K562 (cell line): ENCODE results near the gene FGF12. TPM values are rescaled to one million over a fixed set of nuclear protein-coding genes. Genes with fewer than 3 reads are reported as not detected.

Experiments
- ATAC-seq: fragments of 200-7000 bp; cut with Tn5 transposase; 3 replicates; pipeline ENCODE4 v1.9.1; 2020; ENCODE audit warnings: moderate library complexity
- BruUV-seq: library from RNA; stranded (reverse); fragments of 400-500 nt; replicated peaks from 2 replicates; lab custom pipeline; 2021; lab: Mats Ljungman, UMichigan
- CTCF ChIA-PET: fragments of 300-600 bp; formaldehyde crosslinking; extraction: SDS; loops from one replicate; lab custom pipeline; 2021; ENCODE audit warnings: low intra/inter-chr PET ratio; lab: Yijun Ruan, JAX
- POLR2A ChIA-PET: fragments of 300-600, 350-650 bp; sonication (Branson Sonifier 250); formaldehyde crosslinking; extraction: SDS; loops from one replicate; lab custom pipeline; 2021; ENCODE audit warnings: antibody characterized with exemption, inconsistent platforms; lab: Yijun Ruan, JAX
- DNase-seq, 4 experiments: peaks; one replicate each; pipeline versions ENCODE4 v3.0.0 to v3.0.0-alpha.2; 2011 to 2018; ENCODE audit warnings: low spot score in 3 of 4, mixed read lengths in 3 of 4; ENCODE audit errors: extremely low read depth in 1 of 4
- FAIRE-seq: peaks from 2 replicates; lab custom pipeline; 2011; peaks lifted over from hg19 to GRCh38; lab: Jason Lieb, UNC
- H2AFZ ChIP-seq: 2 replicates; pipeline ENCODE4 v1.6.0; 2011; ENCODE audit warnings: low read depth, low read length, control low read depth, inconsistent platforms
- H3K27ac ChIP-seq: fragments of 200-600 bp; 3 replicates; pipeline ENCODE4 v1.8.0; 2011; ENCODE audit warnings: low read depth, mild to moderate bottlenecking, control low read depth, inconsistent platforms, low read length, moderate library complexity, mixed read lengths; ENCODE audit errors: extremely low read depth
- H3K27me3 ChIP-seq, 2 experiments: fragments of 300-600 bp in 1 of 2; 2 replicates in 1 of 2; 3 replicates in 1 of 2; pipeline versions ENCODE4 v1.6.0 to v1.8.0; 2011; ENCODE audit warnings: inconsistent platforms in 2 of 2, low read length in 2 of 2, mild to moderate bottlenecking in 1 of 2, mixed read lengths in 1 of 2, moderate library complexity in 1 of 2; ENCODE audit not compliant: control insufficient read depth in 2 of 2, insufficient read depth in 2 of 2
- H3K36me3 ChIP-seq: fragments of 300-600 bp; 3 replicates; pipeline ENCODE4 v1.8.0; 2011; ENCODE audit warnings: mild to moderate bottlenecking, low read length, inconsistent platforms; ENCODE audit not compliant: control insufficient read depth, insufficient read depth
- H3K4me1 ChIP-seq, 2 experiments: fragments of 200-600 bp in 1 of 2; replicated peaks in 1 of 2; 2 replicates in 1 of 2; 3 replicates in 1 of 2; pipeline versions ENCODE4 v1.5.1 to v1.8.0; 2011; ENCODE audit warnings: inconsistent platforms in 2 of 2, low read length in 2 of 2, mild to moderate bottlenecking in 1 of 2, mixed read lengths in 1 of 2, moderate library complexity in 1 of 2; ENCODE audit not compliant: control insufficient read depth in 2 of 2, insufficient read depth in 2 of 2
- H3K4me2 ChIP-seq: 2 replicates; pipeline ENCODE4 v1.6.1; 2011; ENCODE audit warnings: low read length, control low read depth, inconsistent platforms, mixed read lengths; ENCODE audit not compliant: insufficient read depth
- H3K4me3 ChIP-seq: fragments of 200-600 bp; sonication (generic), shearing (Covaris generic); 2 replicates; pipeline ENCODE4 v1.5.1; 2016; ENCODE audit warnings: control low read depth, inconsistent platforms
- H3K79me2 ChIP-seq: fragments of 200-600 bp; 3 replicates; pipeline ENCODE4 v1.8.0; 2011; ENCODE audit warnings: low read length, inconsistent platforms; ENCODE audit not compliant: control insufficient read depth, insufficient read depth
- H3K9ac ChIP-seq, 2 experiments: 2 replicates each; pipeline versions ENCODE4 v1.6.0 to v1.6.1; 2011; ENCODE audit warnings: low read depth in 2 of 2, low read length in 2 of 2, control low read depth in 1 of 2, inconsistent platforms in 1 of 2, mild to moderate bottlenecking in 1 of 2, mixed read lengths in 1 of 2; ENCODE audit not compliant: insufficient read depth in 1 of 2
- H3K9me1 ChIP-seq: one replicate; pipeline ENCODE4 v1.6.0; 2011; ENCODE audit warnings: inconsistent platforms, mild to moderate bottlenecking, low read length, moderate library complexity; ENCODE audit not compliant: control insufficient read depth, insufficient read depth
- H3K9me3 ChIP-seq: replicated peaks from 2 replicates; pipeline ENCODE4 v1.5.1; 2011; ENCODE audit warnings: low read depth, low read length, inconsistent platforms; ENCODE audit not compliant: control insufficient read depth, insufficient read depth
- H4K20me1 ChIP-seq: replicated peaks from 2 replicates; pipeline ENCODE4 v1.6.1; 2011; ENCODE audit warnings: low read length, inconsistent platforms, mixed read lengths; ENCODE audit not compliant: control insufficient read depth, insufficient read depth
- ETS2 ChIP-seq: IDR thresholded peaks from 2 replicates; pipeline ENCODE4 v1.6.1; 2016; ENCODE audit warnings: borderline replicate concordance, missing genetic modification characterization, mild to moderate bottlenecking, moderate library complexity, missing compliant biosample characterization; ENCODE audit not compliant: poor library complexity, severe bottlenecking
- FOXO4 ChIP-seq: fragments of 450-650 bp; formaldehyde crosslinking; IDR thresholded peaks from 2 replicates; pipeline ENCODE4 v1.4.0; 2020; ENCODE audit warnings: mild to moderate bottlenecking, moderate library complexity
- HBP1 ChIP-seq: fragments of 450-650 bp; formaldehyde crosslinking; IDR thresholded peaks from 2 replicates; pipeline ENCODE4 v1.4.0; 2022; ENCODE audit warnings: missing genetic modification characterization
- HMGN3 ChIP-seq: IDR thresholded peaks from 2 replicates; pipeline ENCODE4 v1.6.1; 2011; ENCODE audit warnings: borderline replicate concordance, low read depth, mild to moderate bottlenecking, mixed read lengths, low read length; ENCODE audit not compliant: insufficient read length; ENCODE audit errors: extremely low read depth
- MLLT1 ChIP-seq, 2 experiments: fragments of 450-650 bp; IDR thresholded peaks; 2 replicates each; pipeline ENCODE4 v1.6.1; 2016
- RNF219 ChIP-seq: fragments of 250-450 bp; sonication (Bioruptor Pico); IDR thresholded peaks from 2 replicates; pipeline ENCODE4 v1.5.0; 2022; ENCODE audit warnings: mild to moderate bottlenecking
- SRSF7 ChIP-seq: fragments of 200-400 bp; formaldehyde crosslinking; optimal IDR thresholded peaks from 2 replicates; pipeline ENCODE3; 2017; ENCODE audit warnings: mild to moderate bottlenecking, low read depth, low read length
- YBX1 ChIP-seq: fragments of 450-650 bp; IDR thresholded peaks from 2 replicates; pipeline ENCODE4 v1.7.1; 2016; ENCODE audit warnings: mild to moderate bottlenecking
- ZNF12 ChIP-seq: sonication (generic); formaldehyde crosslinking; IDR thresholded peaks from 2 replicates; pipeline ENCODE4 v1.4.0; 2020; ENCODE audit warnings: mild to moderate bottlenecking, missing genetic modification reagents
- ZNF280A ChIP-seq: fragments of 450-650 bp; IDR thresholded peaks from 2 replicates; pipeline ENCODE4 v1.6.1; 2018; ENCODE audit warnings: mild to moderate bottlenecking, low read depth; ENCODE audit not compliant: partially characterized antibody
- ZNF408 ChIP-seq: fragments of 250-450 bp; sonication (Bioruptor Pico); IDR thresholded peaks from 2 replicates; pipeline ENCODE4 v1.4.0; 2020; ENCODE audit warnings: low read depth, mild to moderate bottlenecking, moderate library complexity
- WGBS: fragments of 100-300 bp; shearing (Covaris generic); methylation state at CpG from one replicate; pipeline ENCODE4 v1.1.6; 2016; ENCODE audit warnings: low coverage, mixed read lengths; ENCODE audit not compliant: insufficient coverage; ENCODE audit errors: missing lambda C conversion rate; 5-methylcytosine and 5-hydroxymethylcytosine counted together
- in situ Hi-C: fragments of 300-500 bp; cut with MboI; formaldehyde crosslinking; loops from 4 replicates; pipeline ENCODE4 v1.15.0; 2018; ENCODE audit warnings: inconsistent platforms, mixed read lengths
- intact Hi-C: fragments of 100-400 bp; cut with micrococcal nuclease; formaldehyde crosslinking; loops from 2 replicates; pipeline ENCODE4 v1.14.2; 2022
- polyA plus RNA-seq, 8 experiments: library from polyadenylated mRNA; depleted of rRNA in 4 of 8; stranded (reverse) in 5 of 8; unstranded in 3 of 8; fragments of >200 nt; fragmentation: Nextera tagmentation in 2 of 8; fragmentation: Illumina TruSeq in 1 of 8; extraction: Ambion mirVana in 2 of 8; extraction: Trizol in 1 of 8; gene quantifications; 2 replicates each; pipeline versions ENCODE4 v1.2.1 to v1.2.3, GENCODE V29; 2011 to 2014; ENCODE audit warnings: inconsistent platforms in 1 of 8, missing spikeins in 1 of 8
- total RNA-seq, 7 experiments: library from RNA; depleted of rRNA in 6 of 7; stranded (reverse); fragments of >200 nt in 6 of 7; fragmentation: Illumina TruSeq in 2 of 7; extraction: Trizol in 2 of 7; gene quantifications; 2 replicates each; pipeline versions ENCODE4 v1.2.1 to v1.2.3, GENCODE V29; 2011 to 2021; ENCODE audit warnings: low replicate concordance in 1 of 7

FGF12 gene
- total and polyA plus RNA-seq, 9 of the 15 experiments (the other 6 are each of a cell fraction or from before 2014, with no cell fraction given) = not detected

GRCh38 chr3:192092388-192093005 is 634.8 kb downstream of the FGF12 start (continued):
- no peak for TF ChIP-seq SRSF7

GRCh38 chr3:192091831-192092230 is 635.5 kb downstream of the FGF12 start:
- Histone ChIP-seq H3K9me1 (no peaks in the 10 kb centered on the region), H3K79me2 (no peaks in the 10 kb centered on the region), H3K9me3 (no peaks in the 10 kb centered on the region; the same call in 1 of the 2 replicates), H3K9ac (no peak overlapping the region), H4K20me1 (no peaks in the 10 kb centered on the region), H3K36me3 (no peaks in the 10 kb centered on the region), H3K4me3 (no peak overlapping the region), H2AFZ (no peak overlapping the region), H3K27ac (no peak overlapping the region), H3K4me2 (no peak overlapping the region), H3K4me1 (no peaks in the 10 kb centered on the region), H3K27me3 (no peaks in the 10 kb centered on the region)
- DNase-seq (no peak), ATAC-seq (no peak), FAIRE-seq (no peak)
- ChIA-PET CTCF (no interaction called here), POLR2A (no interaction called here)
- in situ Hi-C loops = no loop called here
- intact Hi-C loops = no loop called here
- no TSS peak for BruUV-seq
- 0% methylated on average over 1 of the region's 1 CpG for WGBS
- TF ChIP-seq ZNF408 (CRISPR knock-in tag) = no peak
- no peak for TF ChIP-seq ETS2 (tag)
- TF ChIP-seq ZNF12 (CRISPR knock-in tag) = no peak
- no peak for TF ChIP-seq HMGN3
- TF ChIP-seq HBP1 = no peak
- no peak for TF ChIP-seq ZNF280A
- TF ChIP-seq RNF219 = no peak
- no peak for TF ChIP-seq FOXO4
- no peak for TF ChIP-seq MLLT1 (IDR thresholded peaks at IDR 0.05)
- TF ChIP-seq YBX1 = no peak
